Measurements from ENCODE around the gene KCTD1.

DNA sequence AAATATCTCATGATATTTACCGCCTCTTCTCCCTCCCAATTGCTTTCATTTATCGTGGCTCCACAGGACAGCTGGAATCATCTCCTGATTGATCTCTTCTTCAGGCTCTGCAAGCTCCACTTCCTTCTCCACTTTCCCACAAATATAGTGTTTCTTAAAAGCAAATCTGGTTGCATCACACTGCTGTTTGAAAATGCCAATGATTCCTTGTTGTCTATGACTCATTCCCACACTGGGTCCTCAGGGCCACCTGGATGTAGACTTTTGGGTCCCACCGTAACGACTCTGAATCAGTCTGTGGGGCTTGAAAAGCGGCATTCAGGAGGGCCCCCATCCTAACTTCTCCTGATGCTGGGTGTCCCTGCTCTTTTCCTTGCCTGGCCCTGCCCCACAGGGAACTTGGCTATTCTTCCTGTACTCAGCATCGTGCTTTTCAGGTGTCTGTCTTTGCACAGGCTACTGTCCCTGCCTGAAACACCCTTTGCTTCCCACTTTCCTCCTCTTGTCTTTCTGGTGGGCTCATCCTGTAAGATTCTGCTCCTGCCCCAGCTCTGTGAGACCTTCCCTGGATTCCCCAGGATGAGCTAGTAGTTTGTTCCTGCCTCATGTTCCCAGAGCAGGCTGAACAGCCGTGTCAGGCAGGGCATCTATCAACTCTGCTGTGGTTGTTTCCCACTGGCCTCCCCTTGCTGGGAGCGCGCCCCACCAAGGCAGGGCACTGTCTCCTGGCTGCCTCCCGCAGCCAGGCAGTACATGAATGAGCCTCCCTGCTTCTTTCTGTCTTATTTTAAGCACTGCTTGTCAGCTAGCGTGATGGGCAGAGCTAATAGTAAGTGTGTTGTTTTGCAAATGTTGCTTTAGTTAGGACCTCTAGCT, 111.9 kb downstream of the KCTD1 start:
- TF ChIP-seq, protein P1, sequence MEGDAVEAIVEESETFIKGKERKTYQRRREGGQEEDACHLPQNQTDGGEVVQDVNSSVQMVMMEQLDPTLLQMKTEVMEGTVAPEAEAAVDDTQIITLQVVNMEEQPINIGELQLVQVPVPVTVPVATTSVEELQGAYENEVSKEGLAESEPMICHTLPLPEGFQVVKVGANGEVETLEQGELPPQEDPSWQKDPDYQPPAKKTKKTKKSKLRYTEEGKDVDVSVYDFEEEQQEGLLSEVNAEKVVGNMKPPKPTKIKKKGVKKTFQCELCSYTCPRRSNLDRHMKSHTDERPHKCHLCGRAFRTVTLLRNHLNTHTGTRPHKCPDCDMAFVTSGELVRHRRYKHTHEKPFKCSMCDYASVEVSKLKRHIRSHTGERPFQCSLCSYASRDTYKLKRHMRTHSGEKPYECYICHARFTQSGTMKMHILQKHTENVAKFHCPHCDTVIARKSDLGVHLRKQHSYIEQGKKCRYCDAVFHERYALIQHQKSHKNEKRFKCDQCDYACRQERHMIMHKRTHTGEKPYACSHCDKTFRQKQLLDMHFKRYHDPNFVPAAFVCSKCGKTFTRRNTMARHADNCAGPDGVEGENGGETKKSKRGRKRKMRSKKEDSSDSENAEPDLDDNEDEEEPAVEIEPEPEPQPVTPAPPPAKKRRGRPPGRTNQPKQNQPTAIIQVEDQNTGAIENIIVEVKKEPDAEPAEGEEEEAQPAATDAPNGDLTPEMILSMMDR (IDR thresholded peaks at IDR 0.05) = no peak
- TF ChIP-seq POLR2A (IDR thresholded peaks at IDR 0.05) = no peak

Measured in lower leg skin (tissue), 3 donors.